Ectodermal cell (in vitro differentiated cells): ENCODE results near the gene S100A8.
"Not testable (repeated sequence)": the region's sequence is repeated elsewhere in the genome, so short reads cannot be mapped to it uniquely, and the experiment has no call there.

ENCODE experiments used
- H3K27ac ChIP-seq: 2 replicates; pipeline ENCODE4 v1.7.0; 2013; ENCODE audit warnings: mild to moderate bottlenecking, low read depth, low read length; ENCODE audit not compliant: insufficient read depth, poor library complexity, severe bottlenecking
- H3K27me3 ChIP-seq: 2 replicates; pipeline ENCODE4 v1.7.0; 2013; ENCODE audit warnings: mild to moderate bottlenecking, low read length; ENCODE audit not compliant: insufficient read depth, control insufficient read depth, poor library complexity, severe bottlenecking
- H3K36me3 ChIP-seq: one replicate; pipeline ENCODE4 v1.7.0; 2013; ENCODE audit warnings: low read length; ENCODE audit not compliant: control insufficient read depth, insufficient read depth
- H3K4me1 ChIP-seq: one replicate; pipeline ENCODE4 v1.7.0; 2013; ENCODE audit warnings: low read length; ENCODE audit not compliant: control insufficient read depth, insufficient read depth
- H3K4me3 ChIP-seq: 2 replicates; pipeline ENCODE4 v1.7.0; 2013; ENCODE audit warnings: low read depth, low read length, control low read depth; ENCODE audit not compliant: insufficient read depth
- H3K9me3 ChIP-seq: 2 replicates; pipeline ENCODE4 v1.7.0; 2013; ENCODE audit warnings: mild to moderate bottlenecking, low read length, moderate library complexity; ENCODE audit not compliant: control insufficient read depth
- WGBS, 2 experiments: methylation state at CpG; one replicate each; pipeline ENCODE4 v1.1.7; 2013; ENCODE audit warnings: missing lambda C conversion rate in 2 of 2; 5-methylcytosine and 5-hydroxymethylcytosine counted together

The S100A8 gene

DNA sequence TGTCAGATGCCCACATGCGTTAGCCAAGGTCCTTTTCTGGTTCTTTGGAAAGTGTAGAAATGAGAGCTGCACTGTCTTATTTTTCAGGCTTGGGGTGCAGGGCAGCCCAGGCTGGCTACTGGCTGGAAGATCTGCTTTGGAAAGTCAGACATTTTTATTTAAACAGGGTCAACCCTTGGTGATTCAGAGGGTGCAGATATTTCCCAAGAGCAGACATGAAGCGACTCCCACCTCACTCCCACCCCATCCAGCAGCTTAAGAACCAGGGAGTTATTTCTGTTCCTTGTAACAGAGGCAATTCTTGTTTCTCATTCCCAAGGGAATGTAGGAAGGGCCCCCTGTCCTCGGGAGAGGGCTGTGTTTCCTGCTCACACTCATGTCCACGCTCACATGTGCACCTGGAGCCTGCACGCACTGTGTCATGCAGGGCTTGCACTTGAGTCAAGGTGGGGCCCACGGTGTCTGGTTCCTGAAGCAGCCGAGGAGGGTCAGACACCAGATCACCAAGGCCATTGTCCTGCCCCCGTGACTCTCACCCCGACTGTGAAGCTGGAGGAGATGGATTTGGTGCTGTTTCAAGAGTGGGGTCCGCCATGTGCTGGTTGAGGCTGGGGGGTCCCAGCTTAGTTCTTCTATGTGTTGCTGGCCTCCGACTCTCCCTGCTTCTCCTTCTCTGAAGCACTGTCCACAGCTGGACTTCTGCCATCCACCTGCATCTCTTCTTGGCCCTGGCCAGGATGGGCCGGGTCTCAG lies 26.4 kb upstream of the S100A8 start:
- Histone ChIP-seq H3K36me3 (no peaks in the 10 kb centered on the region), H3K4me3 (no peak overlapping the region), H3K27me3 (no peaks in the 10 kb centered on the region), H3K27ac (no peak overlapping the region), H3K9me3 (no peaks in the 10 kb centered on the region), H3K4me1 (no peaks in the 10 kb centered on the region)
- WGBS, 2 experiments = 88 to 93% methylated on average over 12 of the region's 12 CpGs

DNA sequence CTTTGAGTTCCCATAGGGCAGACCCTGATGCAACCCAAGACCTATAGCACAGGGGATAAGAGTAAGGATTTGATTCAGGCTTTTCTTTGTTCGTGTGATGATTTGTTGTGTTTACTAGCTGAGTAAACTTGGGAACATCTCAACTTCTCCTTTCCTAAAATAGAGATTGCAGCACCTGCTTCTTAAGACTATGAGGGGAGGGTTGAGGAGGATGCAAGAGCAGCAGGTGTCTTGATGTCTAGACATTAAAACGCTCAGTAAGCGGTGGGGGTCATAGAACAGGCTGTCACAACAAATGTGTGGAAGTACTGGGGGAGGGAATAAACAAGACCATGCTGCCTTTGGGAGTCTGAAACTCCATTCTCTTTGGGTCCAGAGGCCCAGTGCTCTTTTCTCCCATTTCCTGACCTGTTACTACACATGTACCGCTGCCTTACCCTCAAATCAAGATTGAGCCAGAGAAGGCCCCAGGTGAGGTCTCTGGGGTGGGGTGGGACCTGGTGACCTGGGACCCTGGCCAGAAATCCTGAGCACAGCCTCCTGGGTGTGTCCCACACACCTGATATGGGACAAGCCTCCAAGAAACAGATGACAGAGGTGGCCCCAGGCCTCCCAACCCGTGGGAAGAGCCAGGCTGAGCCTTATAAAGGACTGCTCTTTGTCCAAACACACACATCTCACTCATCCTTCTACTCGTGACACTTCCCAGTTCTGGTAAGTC lies 25.1 kb upstream of the S100A8 start, which contains the start of gene S100A7A:
Gene S100A7A (plus strand): TSS at position 671 of the 721 bp plus-strand sequence. CDS start 1,563 bp downstream, outside the sequence.
- 80 to 85% methylated on average over 6 of the region's 6 CpGs for WGBS, 2 experiments

DNA sequence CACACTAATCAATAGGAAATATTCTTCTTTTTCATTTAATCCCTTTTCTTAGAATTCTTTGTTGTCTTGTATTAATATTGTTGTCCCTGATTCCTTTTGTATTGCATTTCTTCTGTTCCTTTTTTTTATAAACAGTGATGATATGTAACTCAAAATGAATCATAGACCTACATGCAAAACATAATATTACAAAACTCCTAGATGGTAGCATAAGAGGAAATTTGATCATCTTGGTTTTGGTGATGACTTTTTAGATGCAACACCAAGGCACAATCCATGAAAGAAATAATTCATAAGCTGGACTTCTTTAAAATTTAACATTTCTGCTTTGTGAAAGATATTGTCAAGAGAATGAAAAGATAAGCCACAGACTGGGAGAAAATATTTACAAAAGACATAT lies 23.1 kb upstream of the S100A8 start:
- H3K4me3 ChIP-seq, H3K27me3 ChIP-seq, H3K27ac ChIP-seq, H3K4me1 ChIP-seq, H3K9me3 ChIP-seq, H3K36me3 ChIP-seq: not testable (repeated sequence)

More for the DNA sequence above, 25.1 kb upstream of the S100A8 start, which contains the start of gene S100A7A:
- Histone ChIP-seq H3K27ac (no peak within 1 kb of the TSS), H3K4me3 (no peak within 1 kb of the TSS), H3K27me3 (no peaks in the 10 kb centered on the region), H3K4me1 (no peaks in the 10 kb centered on the region), H3K36me3 (no peaks in the 10 kb centered on the region), H3K9me3 (no peaks in the 10 kb centered on the region)

DNA sequence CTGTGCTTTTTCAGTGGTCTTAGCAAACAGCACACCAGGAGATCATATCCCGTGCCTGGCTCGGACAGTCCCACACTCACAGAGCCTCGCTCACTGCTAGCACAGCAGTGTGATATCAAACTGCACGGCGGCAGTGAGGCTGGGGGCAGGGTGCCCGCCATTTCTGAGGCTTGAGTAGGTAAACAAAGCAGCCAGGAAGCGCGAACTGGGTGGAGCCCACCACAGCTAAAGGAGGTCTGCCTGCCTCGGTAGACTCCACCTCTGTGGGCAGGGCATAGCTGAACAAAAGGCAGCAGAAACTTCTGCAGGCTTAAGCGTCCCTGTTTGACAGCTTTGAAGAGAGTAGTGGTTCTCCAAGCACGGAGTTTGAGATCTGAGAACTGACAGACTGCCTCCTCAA lies 16.4 kb upstream of the S100A8 start:
- not testable (repeated sequence) for H3K9me3 ChIP-seq, H3K27me3 ChIP-seq, H3K36me3 ChIP-seq, H3K4me3 ChIP-seq, H3K27ac ChIP-seq, H3K4me1 ChIP-seq
- 79 to 81% methylated on average over 11 of the region's 11 CpGs for WGBS, 2 experiments

DNA sequence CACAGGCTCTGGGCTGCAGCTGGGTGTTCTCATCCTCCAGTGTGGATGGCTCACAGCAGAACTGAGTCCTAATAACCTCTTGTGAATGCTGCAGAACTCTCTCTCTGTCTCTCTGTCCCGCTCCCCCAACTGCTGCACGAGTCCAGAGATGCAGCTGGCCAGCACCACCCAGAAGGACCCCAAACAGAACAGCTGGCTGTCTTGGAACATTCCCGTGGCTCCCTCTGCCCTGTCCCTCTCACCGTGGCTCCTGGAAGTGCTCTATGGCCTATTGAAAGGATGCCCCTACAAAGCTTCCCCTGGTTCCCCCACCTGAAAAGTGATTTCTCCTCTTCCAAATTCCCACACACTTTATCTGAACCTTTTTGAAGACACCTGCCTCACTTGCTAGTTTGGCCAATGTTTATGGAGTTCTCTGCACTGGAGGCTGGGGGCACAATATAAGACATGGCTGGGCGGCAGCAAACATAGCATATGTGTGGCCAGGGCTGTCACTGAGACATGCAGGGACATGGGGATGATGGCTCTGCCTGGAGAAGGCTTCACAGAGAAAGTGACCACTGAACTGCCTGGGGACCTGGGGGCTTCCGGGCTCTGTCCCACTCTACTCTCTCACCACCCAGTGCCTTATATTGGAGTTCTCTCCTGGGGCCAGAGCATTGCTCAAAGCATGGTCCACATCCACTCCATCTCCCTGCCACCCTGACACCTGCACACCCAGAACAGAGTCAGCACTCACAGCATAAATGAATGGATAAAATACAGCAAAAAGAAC lies 15.1 kb upstream of the S100A8 start:
- WGBS, 2 experiments = 86 to 91% methylated on average over 6 of the region's 6 CpGs
- not testable (repeated sequence) for H3K4me1 ChIP-seq, H3K27me3 ChIP-seq, H3K4me3 ChIP-seq, H3K9me3 ChIP-seq, H3K27ac ChIP-seq, H3K36me3 ChIP-seq

DNA sequence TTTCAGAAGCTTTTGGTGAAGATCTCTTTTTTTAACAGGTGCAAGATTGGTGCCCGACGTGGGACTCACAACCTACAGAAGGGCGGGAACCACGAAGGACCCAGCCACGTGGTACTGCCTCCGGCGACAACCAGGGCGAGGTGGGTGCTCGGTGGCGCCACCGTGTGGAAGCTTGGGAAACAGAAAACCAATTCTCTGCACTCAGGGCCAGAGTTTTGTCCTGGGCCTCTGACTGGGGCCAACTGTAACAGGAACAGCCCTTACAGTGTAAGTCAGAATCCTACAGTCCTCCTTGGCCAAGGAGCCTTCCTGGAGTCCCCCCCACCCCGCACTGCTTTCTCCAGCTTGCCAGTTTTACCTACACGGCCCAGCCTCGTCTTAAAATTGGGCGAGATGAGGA lies 13.9 kb upstream of the S100A8 start:
- Histone ChIP-seq H3K27ac (no peak overlapping the region), H3K4me3 (no peak overlapping the region), H3K9me3 (no peaks in the 10 kb centered on the region), H3K36me3 (no peaks in the 10 kb centered on the region), H3K27me3 (no peaks in the 10 kb centered on the region), H3K4me1 (no peaks in the 10 kb centered on the region)
- 63 to 64% methylated on average over 15 of the region's 15 CpGs for WGBS, 2 experiments

DNA sequence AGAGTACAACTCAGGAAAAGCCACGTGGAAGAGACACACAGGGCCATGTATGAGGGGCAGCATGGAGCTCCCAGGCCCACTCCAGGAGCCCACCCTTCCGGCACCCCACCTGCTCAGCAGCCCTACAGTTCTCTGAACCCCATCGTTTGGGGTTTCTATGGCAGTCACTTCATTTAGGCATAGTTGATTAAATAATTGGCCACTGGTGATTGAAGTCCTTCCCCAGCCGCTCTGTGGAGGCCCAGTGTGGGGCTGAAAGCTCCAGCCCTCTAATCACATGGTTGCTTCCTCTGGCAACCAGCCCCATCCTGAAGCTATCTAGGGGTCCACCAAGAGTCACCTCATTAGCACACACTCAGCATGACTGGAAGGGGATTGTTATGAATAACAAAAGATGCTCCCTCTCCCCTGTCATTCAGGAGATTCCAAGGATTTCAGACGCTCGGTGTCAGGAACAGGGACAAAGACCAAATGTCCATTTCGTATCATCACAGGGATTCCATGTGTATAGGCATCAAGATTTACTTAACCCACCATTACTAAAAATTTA lies 13.3 kb upstream of the S100A8 start:
- Histone ChIP-seq H3K9me3 (no peaks in the 10 kb centered on the region), H3K36me3 (no peaks in the 10 kb centered on the region), H3K27me3 (no peaks in the 10 kb centered on the region), H3K4me3 (no peak overlapping the region), H3K4me1 (no peaks in the 10 kb centered on the region), H3K27ac (no peak overlapping the region)
- 63 to 73% methylated on average over 7 of the region's 7 CpGs for WGBS, 2 experiments

DNA sequence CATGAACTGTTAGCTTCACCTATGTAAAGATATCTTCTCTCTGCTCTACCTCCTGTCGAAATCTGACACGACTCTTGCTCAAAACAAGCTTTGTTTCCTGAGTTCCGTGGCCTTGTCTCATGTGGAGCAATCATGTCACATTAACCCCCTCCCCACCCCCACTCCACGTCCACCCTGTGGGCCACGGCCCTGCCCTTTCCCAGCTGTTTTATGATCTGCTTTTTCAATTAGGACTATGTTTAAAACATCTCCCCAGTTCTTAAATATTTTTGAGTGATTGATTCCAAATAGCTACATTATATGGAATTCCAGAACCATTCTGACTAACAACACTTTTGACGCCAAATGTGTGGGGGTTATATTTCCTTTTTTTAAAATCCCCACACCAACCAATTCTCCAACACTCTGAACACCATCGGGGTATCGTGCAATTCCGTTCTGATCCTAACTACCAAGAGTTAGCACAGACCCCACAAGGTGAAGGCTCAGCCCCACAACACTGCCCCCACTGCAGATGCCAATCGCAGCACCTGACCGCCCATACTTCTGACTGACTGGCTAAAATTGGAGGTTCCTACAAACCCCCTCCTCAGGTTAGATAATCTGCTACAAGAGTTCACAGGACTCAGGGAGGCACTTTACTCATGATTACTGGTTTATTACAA lies 12.7 kb upstream of the S100A8 start:
- Histone ChIP-seq H3K4me3 (no peak overlapping the region), H3K36me3 (no peaks in the 10 kb centered on the region)

DNA sequence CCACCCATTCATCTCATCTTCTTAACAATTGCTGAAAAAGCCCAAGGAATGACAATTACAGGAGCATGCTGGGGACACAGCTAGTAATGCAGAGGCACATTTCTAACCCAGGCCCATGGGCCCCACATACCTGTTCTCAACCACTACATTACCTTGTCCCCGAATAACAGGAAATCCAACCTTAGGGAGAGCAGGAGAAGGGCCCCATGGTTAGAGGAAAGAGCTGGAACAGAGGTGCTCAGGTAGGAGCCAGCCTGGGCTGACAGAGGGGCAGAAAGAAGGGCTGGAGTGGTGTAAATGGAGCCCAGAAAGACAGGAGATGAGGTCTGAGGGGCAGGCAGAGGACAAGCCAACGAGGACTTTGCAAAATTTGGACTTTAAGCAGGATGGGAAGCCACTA lies 11.4 kb upstream of the S100A8 start:
- Histone ChIP-seq H3K4me3 (no peak overlapping the region), H3K27me3 (no peaks in the 10 kb centered on the region), H3K36me3 (no peaks in the 10 kb centered on the region), H3K9me3 (no peaks in the 10 kb centered on the region), H3K27ac (no peak overlapping the region), H3K4me1 (no peaks in the 10 kb centered on the region)
- WGBS, 2 experiments = 88 to 89% methylated on average over 2 of the region's 2 CpGs

More for the DNA sequence above, 12.7 kb upstream of the S100A8 start:
- no peak overlapping the region for H3K27ac ChIP-seq
- H3K9me3 ChIP-seq = no peaks in the 10 kb centered on the region
- 90 to 93% methylated on average over 10 to 11 of the region's 11 CpGs for WGBS, 2 experiments
- H3K4me1 ChIP-seq = no peaks in the 10 kb centered on the region
- no peaks in the 10 kb centered on the region for H3K27me3 ChIP-seq
